GM21737 (cell line): Measurements from ENCODE around the gene CCNYL1.
"Not testable (repeated sequence)": the region's sequence is repeated elsewhere in the genome, so short reads cannot be mapped to it uniquely, and the experiment has no call there.

Experiments used
- ATAC-seq: cut with Tn5 transposase; IDR thresholded peaks from one replicate; pipeline ENCODE4 v1.9.1; 2021; ENCODE audit warnings: mild to moderate bottlenecking, moderate library complexity; ENCODE audit not compliant: unreplicated experiment

CCNYL1 gene

GRCh38 chr2:207734264-207734635, 22.8 kb downstream of the CCNYL1 start:
- no peak for ATAC-seq

- ATAC-seq: no peak
Observed at GRCh38 chr2:207734636-207735512, 23.4 kb downstream of the CCNYL1 start.

GRCh38 chr2:207735513-207735859, 24.0 kb downstream of the CCNYL1 start:
- not testable (repeated sequence) for ATAC-seq

- no peak for ATAC-seq
Observed at GRCh38 chr2:207743514-207743913, 32.1 kb downstream of the CCNYL1 start.

DNA sequence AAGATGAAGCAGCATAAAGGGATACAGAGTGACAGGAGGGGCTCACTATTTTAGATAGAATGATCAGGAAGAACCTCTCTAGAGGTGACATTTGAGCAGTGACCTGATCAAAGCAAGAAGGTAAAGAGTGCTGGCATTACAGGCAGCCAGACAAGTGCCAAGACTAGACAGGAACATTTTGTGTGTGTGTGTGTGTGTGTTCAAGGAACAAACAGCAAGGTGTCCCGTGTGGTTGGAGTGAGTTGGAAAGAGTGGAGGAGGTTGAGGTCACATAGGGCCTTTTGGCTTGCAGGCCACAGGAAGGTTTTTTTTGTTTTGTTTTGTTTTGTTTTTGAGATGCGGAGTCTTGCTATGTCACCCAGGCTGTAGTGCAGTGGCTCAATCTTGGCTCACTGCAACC, 32.6 kb downstream of the CCNYL1 start:
- no peak for ATAC-seq

GRCh38 chr2:207744451-207744850, 33.0 kb downstream of the CCNYL1 start:
- no peak for ATAC-seq

DNA sequence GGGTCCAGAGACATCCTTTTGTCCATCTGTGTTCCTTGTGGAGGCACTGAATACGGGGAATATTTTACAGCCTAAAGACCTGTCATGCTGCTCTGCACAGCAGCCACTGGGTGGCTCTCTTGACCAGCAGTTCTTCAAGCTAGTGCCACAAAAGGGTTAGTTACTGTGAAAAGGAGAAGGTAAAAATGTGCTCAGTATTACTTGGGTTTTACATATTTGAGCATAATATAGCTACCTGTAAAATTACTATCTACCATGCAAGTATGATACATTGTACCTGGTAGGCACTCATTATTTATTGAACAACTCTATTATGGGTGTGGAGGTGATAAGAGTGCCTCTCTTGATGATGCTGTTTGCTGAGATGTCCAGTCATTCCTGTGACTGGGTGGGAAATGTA, 34.7 kb downstream of the CCNYL1 start:
- ATAC-seq: peak; percentile 62

- no peak for ATAC-seq
Observed at GRCh38 chr2:207747653-207748560, 36.5 kb downstream of the CCNYL1 start.

DNA sequence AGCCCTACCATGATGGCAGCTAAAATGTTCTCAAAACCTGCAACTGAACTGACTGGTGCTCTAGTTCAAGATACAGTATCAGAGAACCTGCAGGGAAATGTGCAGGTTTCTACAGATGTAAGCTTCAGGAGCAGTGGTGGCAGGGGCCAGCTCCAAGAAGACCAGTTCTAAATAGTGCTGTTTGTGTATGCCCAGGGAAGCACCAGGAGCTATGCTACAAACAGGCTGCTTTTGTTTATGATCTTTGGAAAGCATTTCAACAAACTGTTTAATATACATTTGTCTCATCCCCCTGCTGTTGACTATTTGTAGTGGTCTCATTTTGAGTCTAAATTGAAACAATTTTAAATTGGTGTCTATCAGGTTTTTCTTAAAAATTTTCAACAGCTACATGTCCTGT, 37.6 kb downstream of the CCNYL1 start:
- ATAC-seq: no peak

DNA sequence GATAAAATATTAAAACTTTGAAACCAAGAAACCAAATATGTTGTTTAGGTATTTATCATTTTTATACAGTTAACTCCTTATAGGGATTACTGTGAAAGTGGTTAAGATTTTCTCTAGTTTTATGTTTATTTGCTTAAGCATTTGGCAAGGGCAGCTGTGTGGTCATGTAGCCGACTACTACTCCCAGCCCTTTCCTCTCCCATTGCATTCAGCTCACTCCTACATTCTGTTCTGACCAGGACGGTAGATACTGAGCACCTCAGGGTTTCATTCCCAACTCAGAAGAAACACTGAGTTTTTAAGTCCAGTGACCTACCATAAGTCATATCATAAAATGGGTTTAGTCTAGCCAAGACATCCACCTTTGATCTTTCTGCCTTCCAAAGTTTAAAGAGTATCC, 38.4 kb downstream of the CCNYL1 start:
- no peak for ATAC-seq

GRCh38 chr2:207750345-207750744, 38.9 kb downstream of the CCNYL1 start:
- no peak for ATAC-seq

GRCh38 chr2:207750876-207751275, 39.4 kb downstream of the CCNYL1 start:
- ATAC-seq: no peak

DNA sequence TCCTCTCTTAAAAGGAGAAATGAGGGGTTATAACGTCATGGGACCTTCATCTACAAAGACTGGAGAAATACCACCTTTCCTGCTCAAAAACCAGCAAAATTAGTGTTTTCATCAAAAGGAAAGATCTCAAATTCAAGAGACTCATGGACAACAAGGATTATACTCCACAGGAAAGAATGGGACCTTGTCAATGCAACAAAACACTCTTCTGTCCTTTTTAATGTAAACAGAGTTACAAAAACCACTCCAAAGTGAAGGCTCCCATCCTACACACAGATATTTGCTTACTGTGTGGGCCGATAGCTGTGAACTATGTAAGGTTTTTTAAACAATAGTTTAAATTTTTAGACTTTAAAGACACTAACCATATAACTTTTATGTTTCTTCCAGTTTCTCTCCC, 42.2 kb downstream of the CCNYL1 start:
- not testable (repeated sequence) for ATAC-seq

DNA sequence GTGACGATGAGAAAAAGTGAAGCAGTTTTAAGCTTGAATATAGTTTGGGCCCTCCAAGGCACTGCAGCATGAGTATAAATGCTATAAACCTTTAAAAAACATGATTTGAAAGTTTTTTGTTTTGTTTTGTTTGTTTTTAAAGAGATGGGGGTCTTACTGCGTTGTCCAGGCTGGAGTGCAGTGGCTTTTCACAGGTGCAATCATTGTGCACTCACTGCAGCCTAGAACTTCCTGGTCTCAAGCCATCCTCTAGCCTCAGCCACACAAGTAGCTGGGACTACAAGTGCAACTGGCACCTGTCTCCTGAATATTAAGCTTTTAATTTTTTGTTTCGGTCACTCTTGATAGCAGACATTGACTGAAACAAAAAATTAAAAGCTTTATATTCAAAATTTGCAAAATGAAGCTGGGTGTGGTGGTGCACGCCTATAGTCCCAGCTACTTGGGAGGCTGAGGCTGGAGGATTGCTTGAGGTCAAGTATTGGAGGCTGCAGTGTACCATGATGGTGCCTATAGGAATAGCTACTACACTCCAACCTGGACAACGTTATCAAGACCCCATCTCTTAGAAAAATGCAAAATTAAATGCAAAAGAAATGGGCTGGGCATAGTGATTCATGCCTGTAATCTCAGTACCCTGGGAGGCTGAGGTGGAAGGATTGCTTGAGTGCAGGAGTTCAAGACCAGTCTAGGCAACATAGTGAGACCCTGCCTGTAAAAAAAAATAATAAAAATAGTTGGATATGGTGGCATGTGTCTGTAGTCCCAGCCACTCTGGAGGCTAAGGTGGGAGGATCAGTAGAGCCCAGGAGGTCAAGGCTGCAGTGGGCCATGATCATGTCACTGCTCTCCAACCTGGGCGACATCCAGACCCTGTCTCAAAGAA, 43.3 kb downstream of the CCNYL1 start:
- ATAC-seq: no peak

GRCh38 chr2:207758025-207758424, 46.6 kb downstream of the CCNYL1 start:
- no peak for ATAC-seq

- ATAC-seq: no peak
Observed at GRCh38 chr2:207759890-207760289, 48.5 kb downstream of the CCNYL1 start.

DNA sequence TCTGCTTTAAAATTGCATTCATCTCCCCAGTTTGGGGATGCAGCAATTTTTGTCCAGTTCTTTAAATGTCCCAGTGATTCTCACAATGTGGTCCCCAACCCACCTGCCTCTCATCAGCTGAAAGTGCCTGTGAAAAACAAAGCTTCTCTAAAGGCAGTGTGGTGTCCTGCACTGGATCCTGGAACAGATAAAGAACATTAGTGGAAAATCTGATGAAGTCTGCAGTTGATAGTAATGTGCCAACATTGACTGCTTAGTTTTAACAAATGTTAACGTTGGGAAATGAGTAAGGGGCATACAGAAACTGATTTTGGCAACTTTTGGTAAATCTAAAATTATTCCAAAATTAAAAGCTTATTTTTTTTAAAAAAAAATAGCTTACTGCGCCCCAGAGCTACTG, 49.0 kb downstream of the CCNYL1 start:
- no peak for ATAC-seq

DNA sequence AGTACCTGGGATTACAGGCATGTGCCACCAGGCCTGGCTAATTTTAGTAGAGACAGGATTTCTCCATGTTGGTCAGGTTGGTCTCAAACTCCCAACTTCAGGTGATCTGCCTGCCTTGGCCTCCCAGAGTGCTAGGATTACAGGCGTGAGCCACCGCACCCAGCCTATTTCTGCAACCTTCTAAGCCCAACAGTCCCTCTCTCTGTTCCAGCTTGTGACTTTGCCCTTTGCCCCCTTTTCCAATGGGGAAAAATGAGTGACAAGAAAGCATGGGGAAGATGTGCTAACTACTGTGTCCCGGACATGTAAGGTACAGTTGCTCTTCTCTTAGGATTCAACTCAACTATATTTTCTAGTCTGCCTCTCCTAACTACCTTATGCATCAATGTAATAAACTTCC, 50.0 kb downstream of the CCNYL1 start:
- ATAC-seq: not testable (repeated sequence)

- no peak for ATAC-seq
Observed at GRCh38 chr2:207762146-207762545, 50.7 kb downstream of the CCNYL1 start.

- no peak for ATAC-seq
Observed at GRCh38 chr2:207763303-207763917, 52.0 kb downstream of the CCNYL1 start.
